Nephron progenitor cell (in vitro differentiated cells): ENCODE results near the gene SLC45A3.
A peak's percentile ranks its signal among the peaks of the same experiment; 100 is the strongest.

Experiments
- DNase-seq: peaks from one replicate; pipeline ENCODE4 v3.0.0; 2021
- H3K27ac Mint-ChIP-seq: 2 replicates; pipeline ENCODE4 v1.8.0; 2021; ENCODE audit warnings: mild to moderate bottlenecking, moderate library complexity, mixed read lengths
- H3K27me3 Mint-ChIP-seq: 2 replicates; pipeline ENCODE4 v1.8.0; 2021; ENCODE audit warnings: mild to moderate bottlenecking, low read depth, mixed read lengths; ENCODE audit not compliant: poor library complexity
- H3K36me3 Mint-ChIP-seq: 2 replicates; pipeline ENCODE4 v1.8.0; 2021; ENCODE audit warnings: low read depth, mixed read lengths
- H3K4me1 Mint-ChIP-seq: 2 replicates; pipeline ENCODE4 v1.8.0; 2021; ENCODE audit warnings: mixed read lengths
- H3K4me3 Mint-ChIP-seq: 2 replicates; pipeline ENCODE4 v1.8.0; 2021; ENCODE audit warnings: mild to moderate bottlenecking, moderate library complexity, mixed read lengths
- H3K9me3 Mint-ChIP-seq: 2 replicates; pipeline ENCODE4 v1.8.0; 2021; ENCODE audit warnings: mild to moderate bottlenecking, moderate library complexity, mixed read lengths
- CTCF ChIP-seq: fragments of 200-600 bp; sonication (generic); IDR thresholded peaks from 2 replicates; pipeline ENCODE4 v1.5.0; 2021; ENCODE audit warnings: antibody characterized with exemption

SLC45A3 gene

DNA sequence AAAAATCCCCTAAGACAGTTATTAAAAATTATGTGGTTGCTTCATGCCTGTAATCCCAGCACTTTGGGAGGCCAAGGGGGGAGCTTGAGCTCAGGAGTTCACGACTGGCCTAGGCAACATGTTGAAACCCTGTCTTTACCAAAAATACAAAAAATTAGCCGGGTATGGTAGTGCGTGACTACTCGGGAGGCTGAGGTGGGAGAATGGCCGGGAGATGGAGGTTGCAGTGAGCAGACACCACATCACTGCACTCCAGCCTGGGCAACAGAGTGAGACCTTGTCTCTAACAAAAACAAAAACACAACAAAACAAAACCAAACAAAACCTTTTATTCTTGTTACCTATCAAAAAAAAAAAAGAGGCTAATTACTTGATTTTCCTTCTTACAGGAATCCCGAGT, 50.6 kb downstream of the SLC45A3 start:
- no peak for TF ChIP-seq CTCF
- no peaks in the 10 kb centered on the region for H3K9me3 Mint-ChIP-seq
- DNase-seq = no peak
- peak overlapping the region; percentile 98 for H3K27ac Mint-ChIP-seq
- peaks cover 26% of the 10 kb centered on the region for H3K36me3 Mint-ChIP-seq
- H3K27me3 Mint-ChIP-seq = peaks cover 4% of the 10 kb centered on the region
- peaks cover 56% of the 10 kb centered on the region for H3K4me1 Mint-ChIP-seq
- H3K4me3 Mint-ChIP-seq = peak overlapping the region; percentile 96

GRCh38 chr1:205627956-205628355, 52.4 kb downstream of the SLC45A3 start:
- Mint-ChIP-seq H3K27me3 (peaks cover 4% of the 10 kb centered on the region), H3K27ac (no peak overlapping the region), H3K9me3 (no peaks in the 10 kb centered on the region), H3K4me3 (no peak overlapping the region), H3K4me1 (peaks cover 42% of the 10 kb centered on the region), H3K36me3 (peaks cover 39% of the 10 kb centered on the region)
- no peak for TF ChIP-seq CTCF
- no peak for DNase-seq

GRCh38 chr1:205626216-205626615, 54.1 kb downstream of the SLC45A3 start:
- no peaks in the 10 kb centered on the region for H3K9me3 Mint-ChIP-seq
- H3K27ac Mint-ChIP-seq = peak overlapping the region; percentile 39
- TF ChIP-seq CTCF = no peak
- peaks cover 50% of the 10 kb centered on the region for H3K36me3 Mint-ChIP-seq
- peaks cover 35% of the 10 kb centered on the region for H3K4me1 Mint-ChIP-seq
- no peak for DNase-seq
- H3K27me3 Mint-ChIP-seq = peaks cover 4% of the 10 kb centered on the region
- H3K4me3 Mint-ChIP-seq = no peak overlapping the region

- DNase-seq = no peak
- TF ChIP-seq CTCF = no peak
- H3K9me3 Mint-ChIP-seq = no peaks in the 10 kb centered on the region
- peaks cover 4% of the 10 kb centered on the region for H3K27me3 Mint-ChIP-seq
- H3K36me3 Mint-ChIP-seq = peaks cover 66% of the 10 kb centered on the region
- peaks cover 13% of the 10 kb centered on the region for H3K4me1 Mint-ChIP-seq
- H3K27ac Mint-ChIP-seq = no peak overlapping the region
- no peak overlapping the region for H3K4me3 Mint-ChIP-seq
Measured at GRCh38 chr1:205623646-205624045, 56.7 kb downstream of the SLC45A3 start.

DNA sequence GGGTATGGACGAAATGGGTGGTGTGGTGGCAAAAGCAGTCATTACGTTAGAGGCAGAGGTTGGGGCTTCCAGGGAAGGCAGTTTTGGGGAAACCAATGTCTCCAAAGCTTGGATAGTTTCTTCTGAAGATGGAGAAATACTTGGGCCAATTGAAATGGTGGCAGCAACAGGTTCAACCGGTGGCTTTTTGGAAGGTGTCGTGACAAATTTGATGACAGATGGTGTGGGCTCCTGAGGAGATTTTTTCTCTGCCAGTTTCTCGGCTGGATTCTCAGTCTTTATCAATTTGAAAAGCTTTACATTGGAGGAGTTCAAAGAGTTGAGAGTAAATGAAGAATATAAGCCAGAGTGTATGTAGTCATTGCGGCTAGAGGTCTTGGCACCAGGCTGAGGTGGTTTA, 60.0 kb downstream of the SLC45A3 start:
- Mint-ChIP-seq H3K36me3 (peaks cover 66% of the 10 kb centered on the region), H3K4me1 (no peaks in the 10 kb centered on the region)

More for the DNA sequence above, 60.0 kb downstream of the SLC45A3 start:
- H3K9me3 Mint-ChIP-seq = no peaks in the 10 kb centered on the region
- H3K4me3 Mint-ChIP-seq = no peak overlapping the region
- H3K27ac Mint-ChIP-seq = peak overlapping the region; percentile 44
- TF ChIP-seq CTCF = no peak
- DNase-seq = no peak
- H3K27me3 Mint-ChIP-seq = no peaks in the 10 kb centered on the region
